Measurements from ENCODE around the gene MYO1E.

DNA sequence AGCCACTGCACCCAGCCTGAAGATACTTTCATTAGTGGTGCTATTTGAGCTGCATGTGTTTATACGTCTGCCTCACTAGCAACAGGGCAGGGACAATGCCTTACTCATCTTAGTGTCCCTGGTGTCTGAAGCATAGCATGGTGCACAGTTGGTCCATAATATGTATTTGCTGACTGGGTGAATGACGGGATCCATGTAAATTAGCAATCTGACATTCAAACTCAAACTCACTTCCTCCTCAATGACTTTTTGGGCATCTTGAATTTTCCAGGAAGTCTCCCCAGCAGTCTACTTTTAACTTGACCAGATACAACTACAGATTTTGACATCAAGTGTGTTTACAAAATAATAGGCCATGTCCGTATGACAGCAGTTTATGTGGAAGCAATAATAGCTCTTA is 169.0 kb downstream of the MYO1E start:
- TF ChIP-seq CTCF (IDR thresholded peaks at IDR 0.05) (no peak), EP300 (IDR thresholded peaks at IDR 0.05; ENCODE audit: low read depth) (no peak), POLR2A (IDR thresholded peaks at IDR 0.05) (no peak)

Data from transverse colon (tissue), 3 donors.